Stimulated activated naive CD8-positive, alpha-beta T cell treated with anti-CD3 and anti-CD28 coated beads, Interleukin-15, Interleukin-2, amounts not matched to agents 100 U/mL and 50 U/mL, for 24 hours (primary cell): ENCODE data around the gene IQCK.
"Not testable (repeated sequence)": the region's sequence is repeated elsewhere in the genome, so short reads cannot be mapped to it uniquely, and the experiment has no call there.

Experiments used
- ATAC-seq: fragments of 150-1000 bp; cut with Tn5 transposase; one replicate; pipeline ENCODE4 v1.10.0; 2021
- DNase-seq: peaks from one replicate; pipeline ENCODE4 v3.0.0; 2021

Gene IQCK, protein sequence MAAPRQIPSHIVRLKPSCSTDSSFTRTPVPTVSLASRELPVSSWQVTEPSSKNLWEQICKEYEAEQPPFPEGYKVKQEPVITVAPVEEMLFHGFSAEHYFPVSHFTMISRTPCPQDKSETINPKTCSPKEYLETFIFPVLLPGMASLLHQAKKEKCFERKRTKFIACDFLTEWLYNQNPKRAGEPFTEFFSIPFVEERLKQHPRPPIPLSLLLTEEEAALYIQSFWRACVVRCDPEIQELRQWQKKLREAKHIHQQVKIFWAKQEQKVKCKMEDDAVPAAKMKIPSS

DNA sequence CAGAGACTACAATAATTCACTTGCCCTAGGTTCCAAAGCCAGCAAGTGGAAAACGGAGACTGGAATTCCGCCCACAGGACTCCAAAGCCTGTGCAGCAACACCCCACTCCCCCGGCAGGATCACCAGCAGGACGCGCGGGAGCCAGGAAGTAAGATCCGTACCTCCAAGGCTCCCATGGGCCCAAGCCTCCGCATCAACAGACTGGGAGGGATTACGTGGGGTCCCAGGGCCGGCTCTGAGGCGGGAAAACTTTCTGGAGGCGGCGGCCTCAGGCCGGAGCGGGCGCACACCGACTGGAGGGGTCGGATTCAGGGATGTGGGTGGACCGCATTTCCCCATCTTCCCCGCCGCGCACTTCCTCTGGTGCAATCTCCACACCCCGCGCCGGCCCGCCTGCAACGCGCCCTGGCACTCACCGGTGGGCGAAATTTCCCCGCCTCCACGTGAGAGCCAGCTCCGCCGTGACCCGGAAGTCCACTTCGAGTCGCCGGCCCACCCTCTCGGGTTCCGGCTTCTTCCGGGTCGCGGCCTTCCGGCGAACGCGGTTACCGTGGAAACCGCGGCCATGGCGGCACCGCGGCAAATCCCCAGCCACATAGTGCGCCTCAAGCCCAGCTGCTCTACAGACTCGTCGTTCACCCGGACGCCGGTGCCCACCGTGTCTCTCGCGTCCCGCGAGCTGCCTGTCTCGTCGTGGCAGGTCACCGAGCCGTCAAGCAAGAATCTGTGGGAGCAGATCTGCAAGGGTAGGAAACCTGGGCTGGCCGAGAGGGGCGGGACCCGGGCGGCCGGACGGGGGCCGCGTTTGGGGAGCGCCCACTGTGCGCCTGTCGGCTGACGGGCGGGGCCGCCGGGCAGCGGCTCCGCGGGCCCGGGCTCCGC, at the start of gene IQCK, which contains the start of gene KNOP1:
IQCK (plus strand) TSS at position 531 of the 883 bp plus-strand sequence; CDS start at position 567, 36 bp downstream.
KNOP1 (minus strand) TSS at position 487 of the 883 bp plus-strand sequence. CDS start 3,192 bp downstream, outside the sequence.
- peak; percentile 91 for DNase-seq
- ATAC-seq, result peak; percentile 94

- DNase-seq (no peak), ATAC-seq (no peak)
Measured at GRCh38 chr16:19672378-19672777, 45.7 kb upstream of the IQCK start.

- DNase-seq (no peak), ATAC-seq (no peak)
Measured at GRCh38 chr16:19674485-19674884, 43.6 kb upstream of the IQCK start.

- DNase-seq (no peak), ATAC-seq (no peak)
Measured at GRCh38 chr16:19677402-19677801, 40.7 kb upstream of the IQCK start.

DNA sequence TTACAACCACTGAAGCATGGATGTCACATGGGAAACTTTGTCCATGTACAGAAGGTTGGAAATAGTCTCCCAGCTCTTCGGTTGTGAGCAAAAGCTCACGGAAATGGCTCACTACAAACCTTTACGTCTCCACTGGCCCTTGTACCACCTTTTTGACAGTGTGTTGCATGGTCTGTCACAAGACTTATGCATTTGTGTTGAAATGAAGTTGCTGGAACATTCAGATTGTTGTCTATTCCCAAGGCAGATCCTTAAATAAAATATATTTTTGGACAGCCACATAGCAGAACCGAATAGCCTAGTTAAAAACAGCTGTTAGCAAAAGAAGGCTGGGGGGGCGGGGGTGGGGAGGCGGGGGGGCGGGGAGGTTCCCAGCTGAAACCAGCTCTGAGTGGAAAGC, 39.3 kb upstream of the IQCK start:
- no peak for DNase-seq
- no peak for ATAC-seq

DNA sequence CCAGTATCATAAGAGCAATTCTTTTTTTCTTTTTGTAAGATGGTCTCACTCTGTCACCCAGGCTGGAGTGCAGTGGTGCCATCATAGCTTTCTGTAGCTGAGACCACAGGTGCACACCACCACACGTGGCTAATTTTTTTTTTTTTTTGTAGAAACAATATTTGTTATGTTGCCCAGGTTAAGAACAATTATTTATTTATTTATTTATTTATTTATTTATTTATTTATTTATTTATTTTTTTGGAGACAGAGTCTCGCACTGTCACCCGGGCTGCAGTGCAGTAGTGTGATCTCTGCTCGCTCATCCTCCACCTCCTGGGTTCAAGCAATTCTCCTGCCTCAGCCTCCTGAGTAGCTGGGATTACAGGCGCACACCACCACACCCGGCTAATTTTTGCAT, 38.8 kb upstream of the IQCK start:
- DNase-seq, ATAC-seq: not testable (repeated sequence)

- DNase-seq, result no peak
Measured at GRCh38 chr16:19680881-19681340, 37.2 kb upstream of the IQCK start.

DNA sequence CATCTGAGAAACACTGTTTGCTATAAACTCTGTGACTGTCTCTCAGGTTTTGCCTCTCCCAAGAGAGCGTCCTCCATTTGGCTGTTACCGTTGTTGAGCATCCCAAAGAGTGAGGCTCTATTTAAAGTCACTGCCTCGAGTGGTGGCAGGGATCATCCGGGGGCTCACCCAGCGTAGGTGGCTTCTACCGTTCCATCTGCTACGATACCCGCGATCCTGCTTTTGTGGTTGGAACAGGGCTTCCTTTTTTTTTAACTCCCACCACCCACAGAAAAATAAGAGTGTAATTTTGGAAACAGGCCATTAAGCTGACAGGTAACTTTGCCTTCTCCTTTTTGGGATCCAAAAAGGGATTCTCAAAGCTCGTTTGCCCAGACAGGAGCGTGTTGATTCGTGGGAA, 36.4 kb upstream of the IQCK start:
- no peak for DNase-seq
- no peak for ATAC-seq

More at GRCh38 chr16:19680881-19681340, 37.2 kb upstream of the IQCK start:
- ATAC-seq, result no peak

- DNase-seq, result no peak
- no peak for ATAC-seq
Measured at GRCh38 chr16:19683453-19684236, 34.4 kb upstream of the IQCK start.

- ATAC-seq (no peak), DNase-seq (no peak)
Measured at GRCh38 chr16:19685176-19685575, 32.9 kb upstream of the IQCK start.

- DNase-seq (no peak), ATAC-seq (no peak)
Measured at GRCh38 chr16:19687279-19687678, 30.8 kb upstream of the IQCK start.

DNA sequence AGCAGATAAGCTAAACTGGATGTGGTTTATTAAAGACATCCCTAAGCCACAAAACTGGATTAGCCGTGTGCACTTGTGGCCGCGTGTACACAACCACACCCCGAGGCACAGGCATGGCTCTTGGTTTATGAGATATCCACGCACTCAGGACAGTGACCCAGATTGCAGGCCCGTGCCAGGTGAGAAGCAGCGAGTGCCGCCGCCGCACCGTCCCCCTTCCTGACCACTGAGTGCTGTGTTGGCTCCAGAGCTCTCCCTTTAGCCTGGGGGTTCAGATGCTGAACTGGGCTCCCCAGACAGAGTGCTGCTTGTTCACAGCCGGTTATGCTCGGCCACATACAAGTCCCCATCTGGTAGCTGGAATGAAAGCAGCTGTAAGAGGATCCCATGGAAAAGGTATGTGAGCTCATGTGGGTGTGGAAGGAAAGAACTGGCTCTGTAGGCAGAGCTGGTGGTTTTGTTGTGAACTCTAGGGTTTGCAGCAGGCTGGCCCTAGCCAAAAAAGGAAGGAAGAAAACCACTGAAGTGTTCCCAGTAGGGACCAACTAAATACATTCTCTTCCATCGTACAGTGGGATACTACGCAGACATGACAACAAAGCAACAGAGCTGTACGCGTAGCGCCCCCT, 29.6 kb upstream of the IQCK start:
- ATAC-seq, result no peak
- no peak for DNase-seq

GRCh38 chr16:19689342-19689741, 28.7 kb upstream of the IQCK start:
- no peak for DNase-seq

GRCh38 chr16:19690196-19690595, 27.9 kb upstream of the IQCK start:
- DNase-seq (no peak), ATAC-seq (no peak)

More at GRCh38 chr16:19689342-19689741, 28.7 kb upstream of the IQCK start:
- no peak for ATAC-seq

- DNase-seq (no peak), ATAC-seq (peak; percentile 20)
Measured at GRCh38 chr16:19691161-19691711, 26.8 kb upstream of the IQCK start.

DNA sequence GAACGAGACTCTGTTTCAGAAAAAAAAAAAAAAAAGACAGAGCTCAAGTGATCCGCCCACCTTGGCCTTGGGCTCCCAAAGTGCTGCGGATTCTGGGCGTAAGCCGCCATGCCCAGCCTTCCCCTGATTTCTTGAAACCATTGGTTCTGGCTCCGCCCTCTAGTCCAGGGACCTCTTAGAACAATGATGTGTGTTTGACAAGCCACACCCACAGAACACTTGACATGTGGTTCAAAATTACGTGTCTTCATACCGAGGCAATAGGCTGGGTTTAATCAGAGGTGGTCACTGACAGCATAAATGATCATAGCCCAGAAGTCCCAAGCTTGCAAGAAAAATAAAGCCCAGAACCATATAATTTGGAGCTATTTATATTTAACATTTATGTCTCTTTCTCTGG, 23.1 kb upstream of the IQCK start:
- ATAC-seq, result no peak
- no peak for DNase-seq

DNA sequence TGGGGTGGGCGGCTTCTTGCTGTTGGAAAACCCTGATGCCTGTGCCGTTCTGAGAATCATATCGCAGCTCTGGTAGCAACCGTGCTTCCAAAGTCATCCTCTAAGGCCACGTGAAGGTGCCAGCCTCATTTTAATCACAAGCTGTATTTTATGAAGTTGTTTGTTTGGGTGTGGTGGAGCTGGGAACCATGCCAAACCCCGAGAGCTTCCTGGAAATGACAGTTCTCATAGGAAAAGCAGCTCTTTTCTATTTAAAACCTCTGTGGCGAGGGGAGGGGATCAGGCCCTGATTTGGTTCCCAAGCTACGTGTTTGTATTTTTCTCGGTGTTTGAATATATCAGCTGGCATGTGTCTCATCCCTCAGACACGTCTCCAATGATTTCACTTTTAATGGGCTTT, 21.7 kb upstream of the IQCK start:
- no peak for ATAC-seq
- peak; percentile 29 for DNase-seq

DNA sequence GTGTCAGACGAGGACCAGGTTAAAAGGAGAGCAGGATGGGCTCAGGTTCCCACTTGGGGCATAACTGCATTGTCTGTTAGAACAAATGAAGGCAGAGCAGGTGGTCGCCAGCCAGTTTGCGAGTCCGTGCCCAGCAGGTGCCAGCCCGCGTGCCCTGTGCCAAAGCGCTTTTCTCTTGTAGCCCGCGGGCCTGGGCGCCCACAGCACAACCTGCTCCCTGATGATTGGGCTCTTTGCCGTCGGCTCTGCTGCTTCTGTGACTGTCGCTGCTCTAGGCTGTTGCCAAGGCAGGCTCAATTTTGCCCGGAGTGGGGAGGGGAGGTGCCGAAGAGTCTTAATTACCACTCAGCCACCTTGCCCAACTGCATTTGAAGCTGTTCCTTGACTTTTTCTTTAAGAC, 21.1 kb upstream of the IQCK start:
- ATAC-seq (no peak), DNase-seq (no peak)

GRCh38 chr16:19697756-19698318, 20.2 kb upstream of the IQCK start:
- ATAC-seq (no peak), DNase-seq (no peak)

GRCh38 chr16:19698480-19699465, 19.3 kb upstream of the IQCK start:
- peak; percentile 45 for ATAC-seq
- DNase-seq, result no peak
